A549 treated with Mapracorat at 1 μM for 4 hours (cell line): Measurements from ENCODE around the gene RTP3. TPM values are rescaled to one million over a fixed set of nuclear protein-coding genes. Genes with fewer than 3 reads are reported as not detected.

Experiments
- total RNA-seq: library from RNA; stranded (reverse); fragments of 200-300 nt; extraction: Qiagen RNA extraction; gene quantifications from 5 replicates; pipeline ENCODE4 v1.2.3, GENCODE V29; 2022

RTP3 gene
- total RNA-seq, result not detected in 5 replicates

GRCh38 chr3:46497556-46498265 is at the start of gene RTP3:
Gene RTP3 (plus strand): TSS chr3:46497976. CDS start chr3:46498063, 87 bp downstream.

DNA sequence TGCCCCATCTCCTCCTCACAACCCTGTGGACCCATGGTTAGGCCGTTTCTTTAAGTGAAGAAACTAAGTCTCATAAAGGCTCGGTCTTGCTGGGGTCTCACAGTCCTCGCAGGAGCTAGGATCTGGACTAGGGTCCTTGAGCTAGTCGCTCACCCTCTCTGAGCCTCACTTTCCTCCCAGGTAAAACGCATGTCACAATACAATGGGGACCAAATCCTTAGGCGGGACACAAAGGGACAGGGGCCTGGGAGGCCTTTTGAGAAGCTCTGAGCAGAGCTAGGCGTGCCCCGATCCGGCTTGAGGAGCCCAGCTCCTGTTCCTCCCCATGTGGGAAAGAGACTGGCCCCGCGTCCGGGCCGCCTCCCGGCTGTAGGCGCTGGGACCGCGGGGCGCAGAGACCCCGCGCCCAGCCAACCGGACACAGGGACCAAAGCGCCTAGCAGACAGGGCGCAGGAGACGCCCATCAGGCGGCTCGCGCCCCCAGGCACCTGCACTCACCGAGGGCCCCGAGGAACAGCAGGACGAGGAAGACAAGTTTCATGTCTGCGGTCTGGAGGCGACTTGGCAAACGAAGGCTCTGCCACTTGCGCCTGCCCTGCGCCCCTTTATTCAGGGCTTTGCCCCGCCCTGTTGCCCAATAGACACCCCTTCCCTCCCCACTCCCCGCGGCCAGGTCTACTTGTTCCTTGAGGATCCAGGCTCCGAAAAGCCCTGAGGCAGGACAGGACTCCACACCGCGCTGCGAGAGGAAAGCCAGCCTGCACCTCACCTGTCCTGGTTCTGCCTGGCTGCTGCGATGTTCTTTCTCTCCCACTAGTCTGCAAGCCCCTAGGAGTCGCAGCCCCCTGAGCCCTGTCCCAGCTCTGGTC is 33.2 kb upstream of the RTP3 start, which contains the start of gene LTF:
LTF (minus strand) TSS at position 580 of the 870 bp plus-strand sequence; CDS start at position 542, 38 bp downstream.

Other genes with a start within 250 kb of the RTP3 start
- not detected in 5 replicates for gene CCR2, start 143.9 kb upstream of the RTP3 start, total RNA-seq
- gene CCR5, start 127.0 kb upstream of the RTP3 start, total RNA-seq, result not detected in 5 replicates
- gene CCRL2, start 90.7 kb upstream of the RTP3 start, total RNA-seq, result 0.07 to 0.17 TPM (median 0.11 TPM) in 4 of 5 replicates, not detected in the other
- 0.06 TPM in 1 of 5 replicates, not detected in the others for gene LTF, start 33.1 kb upstream of the RTP3 start, total RNA-seq
- not detected in 5 replicates for gene LRRC2, start 68.3 kb downstream of the RTP3 start, total RNA-seq
- gene FAM240A, start 114.5 kb downstream of the RTP3 start, total RNA-seq, result not detected in 5 replicates
- 6.8 to 10.5 TPM (median 7.9 TPM) in 5 replicates for gene ALS2CL, start 195.7 kb downstream of the RTP3 start, total RNA-seq
- gene TMIE, start 203.4 kb downstream of the RTP3 start, total RNA-seq, result 0.10 to 0.23 TPM (median 0.13 TPM) in 3 of 5 replicates, not detected in the others
- gene PRSS50, start 219.9 kb downstream of the RTP3 start, total RNA-seq, result not detected in 5 replicates